ENCODE data around the gene GXYLT1.
"Not testable (repeated sequence)": the region's sequence is repeated elsewhere in the genome, so short reads cannot be mapped to it uniquely, and the experiment has no call there.

Gene GXYLT1

DNA sequence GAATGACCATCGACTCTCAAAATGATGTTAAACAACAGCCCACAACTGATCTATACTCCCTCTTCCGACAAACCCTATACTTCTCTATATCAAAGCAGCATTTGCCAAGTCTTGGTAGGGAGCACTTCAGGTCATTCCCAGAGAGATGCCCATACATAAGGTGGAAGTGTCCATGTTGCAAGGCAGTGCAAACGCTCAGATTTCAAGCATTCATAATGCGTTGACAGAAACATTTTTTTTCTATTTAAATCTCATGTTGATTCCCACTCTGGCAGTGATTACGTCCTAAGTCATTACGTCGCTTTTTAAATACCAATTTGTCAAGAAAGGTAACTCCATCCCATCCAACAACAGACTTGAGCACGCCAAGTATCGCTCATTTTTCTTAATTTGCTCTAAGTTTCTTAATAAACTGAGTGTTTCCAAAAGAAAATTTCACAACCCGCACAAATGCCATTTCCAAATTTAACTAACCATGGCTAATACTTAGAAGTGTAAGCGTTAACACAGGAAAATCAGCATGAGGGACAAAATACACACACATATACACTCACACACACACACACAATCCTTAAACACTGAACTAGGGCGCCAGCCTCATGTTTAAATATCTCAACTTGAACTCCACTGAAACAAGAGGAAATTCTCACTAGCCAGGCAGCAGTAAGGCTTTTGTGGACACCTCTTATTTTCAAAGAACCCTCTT lies 1.1 kb downstream of the GXYLT1 start:
- DNase-seq: no peak

DNA sequence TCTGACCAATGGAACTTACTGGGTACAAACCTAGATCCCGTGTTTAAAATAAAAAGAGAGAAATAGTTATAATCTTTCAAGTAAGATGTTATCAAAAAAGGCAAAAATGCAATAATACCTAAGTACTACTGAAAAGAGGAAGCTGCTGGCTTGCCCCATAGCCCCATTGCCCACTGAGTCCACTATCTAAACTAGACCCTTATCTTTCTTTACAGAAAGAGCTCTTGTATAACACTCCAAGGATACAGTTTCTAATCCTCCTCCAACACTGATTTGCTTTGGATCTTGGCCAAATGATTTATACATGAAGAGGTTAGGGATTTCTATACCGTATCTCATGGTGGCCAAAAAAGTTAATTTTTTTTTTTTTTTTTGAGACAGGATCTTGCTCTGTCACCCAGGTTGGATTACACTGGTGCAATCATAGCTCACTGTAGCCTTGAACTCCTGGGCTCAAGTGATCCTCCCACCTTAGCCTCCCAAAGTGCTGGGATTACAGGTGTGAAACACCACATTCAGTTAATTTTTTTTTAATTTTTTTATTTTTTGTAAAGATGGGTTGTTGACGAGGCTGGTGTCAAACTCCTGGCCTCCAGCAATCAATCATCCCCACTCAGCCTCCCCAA lies 2.6 kb downstream of the GXYLT1 start:
- DNase-seq: no peak

DNA sequence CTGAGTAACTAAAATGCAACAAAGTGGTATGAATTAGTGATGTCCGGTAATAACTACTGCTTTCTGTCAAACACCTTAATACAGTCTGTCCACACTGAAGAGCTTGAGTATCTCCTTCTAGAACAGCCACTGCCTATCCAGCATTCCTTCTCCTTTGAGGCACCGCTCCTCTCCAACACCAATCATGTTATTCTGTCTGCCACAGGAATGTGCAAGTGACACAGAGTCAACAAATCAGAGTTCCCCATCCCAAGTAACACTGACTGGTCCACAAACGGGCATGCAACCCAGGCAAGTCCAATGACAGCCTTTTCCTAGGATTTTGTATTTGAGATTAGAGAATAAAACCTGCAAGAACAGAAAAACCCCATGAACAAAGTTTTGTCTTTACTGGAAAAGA lies 3.8 kb downstream of the GXYLT1 start:
- no peak for DNase-seq

DNA sequence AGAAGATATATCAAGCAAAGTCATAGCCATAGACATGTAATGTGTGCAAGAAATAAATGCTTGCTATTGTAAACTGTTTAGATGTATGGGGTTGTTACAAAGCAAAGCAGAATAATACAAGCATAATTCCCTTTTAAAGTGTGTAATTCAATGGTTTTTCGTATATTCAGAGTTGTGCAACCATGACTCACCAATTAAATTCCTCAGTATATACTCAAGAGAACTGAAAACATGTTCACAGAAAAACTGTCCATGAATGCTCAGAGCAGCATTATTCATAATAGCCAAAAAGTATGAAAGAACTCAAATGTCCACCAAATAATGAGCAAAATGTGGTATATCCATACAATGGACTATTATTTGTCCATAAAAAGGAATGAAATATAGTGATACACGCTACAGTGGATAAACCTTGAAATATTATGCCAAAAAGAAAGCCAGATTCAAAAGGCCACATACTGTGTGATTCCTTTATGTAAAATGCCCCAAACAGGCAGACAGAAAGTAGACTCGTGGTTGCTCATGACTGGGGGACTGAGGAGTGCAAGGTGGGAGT lies 9.3 kb downstream of the GXYLT1 start:
- no peak for DNase-seq

DNA sequence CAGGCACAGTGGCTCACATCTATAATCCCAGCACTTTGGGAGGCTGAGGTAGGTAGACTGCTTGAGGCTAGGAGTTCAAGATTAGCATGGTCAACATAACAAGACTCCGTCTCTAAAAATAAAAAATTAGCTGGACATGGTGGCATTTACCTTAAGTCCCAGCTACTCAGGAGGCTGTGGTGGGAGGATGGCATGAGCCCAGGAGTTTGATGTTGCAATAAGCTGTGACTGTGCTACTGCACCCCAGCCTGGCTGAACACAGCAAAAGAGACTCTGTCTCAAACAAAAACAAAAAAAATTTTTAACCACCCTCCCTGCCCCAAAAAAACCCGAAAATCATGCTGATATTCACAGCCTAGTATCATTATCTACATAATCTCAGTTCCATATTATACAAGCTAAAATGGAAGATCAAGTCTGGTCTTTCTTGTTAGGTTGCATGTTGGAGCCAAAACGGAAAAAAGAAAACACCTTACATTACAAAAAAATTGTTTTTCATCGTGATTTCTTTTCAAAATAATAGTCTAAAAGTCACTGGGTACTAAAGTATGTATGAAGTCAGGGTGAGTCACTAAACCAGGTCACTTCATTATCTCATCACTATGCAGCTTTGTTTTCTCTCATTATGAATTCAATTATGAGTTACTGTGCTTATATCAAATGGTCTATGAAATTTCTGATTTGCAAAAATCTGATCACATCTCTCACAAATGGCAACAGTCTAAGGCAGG lies 13.8 kb downstream of the GXYLT1 start:
- no peak for DNase-seq

DNA sequence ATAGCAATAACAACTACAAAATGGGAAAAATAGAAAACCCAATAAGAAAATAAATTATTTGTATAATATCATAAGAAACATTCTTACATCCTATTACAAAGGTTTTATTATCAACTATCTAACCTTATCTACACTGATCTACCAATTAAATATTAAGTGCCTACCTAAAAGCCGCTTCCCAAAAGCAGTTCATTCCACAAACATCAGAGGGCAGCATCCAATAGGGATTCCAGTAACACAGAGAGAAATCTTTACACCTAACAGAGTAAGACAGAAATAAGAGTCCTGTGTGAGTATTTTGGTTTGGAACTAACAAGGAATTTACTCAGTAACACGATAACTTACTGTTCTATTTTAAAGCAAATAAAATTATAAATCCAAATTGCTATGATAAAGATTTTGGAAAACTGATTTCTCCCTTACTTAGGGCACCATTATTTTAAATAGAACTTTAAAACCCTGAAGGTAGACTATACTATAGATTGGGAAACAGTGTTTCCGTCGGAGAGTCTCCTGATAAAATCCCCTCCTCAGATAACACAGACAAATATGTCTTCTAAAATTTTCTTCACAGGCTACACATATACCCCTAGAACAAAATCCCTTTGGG lies 15.0 kb downstream of the GXYLT1 start:
- DNase-seq: no peak

DNA sequence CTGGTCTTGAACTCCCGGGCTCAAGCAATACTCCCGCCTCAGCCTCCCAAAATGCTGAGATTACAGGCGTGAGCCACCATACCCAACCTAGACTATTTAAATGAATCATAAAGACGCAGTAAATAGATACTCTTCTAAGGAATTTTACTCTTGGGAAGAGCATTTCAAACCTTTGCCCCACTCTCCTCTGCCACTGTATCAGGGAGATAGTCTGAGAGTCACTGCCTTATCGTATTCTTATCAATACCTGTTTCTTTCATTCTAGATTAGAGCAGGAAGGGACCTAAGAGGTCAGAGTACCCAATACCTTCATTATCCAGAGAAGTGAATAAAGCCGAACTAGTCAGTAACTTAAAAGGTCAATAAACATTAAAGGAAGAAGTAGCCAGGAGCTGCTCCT lies 15.8 kb downstream of the GXYLT1 start:
- DNase-seq: no peak

DNA sequence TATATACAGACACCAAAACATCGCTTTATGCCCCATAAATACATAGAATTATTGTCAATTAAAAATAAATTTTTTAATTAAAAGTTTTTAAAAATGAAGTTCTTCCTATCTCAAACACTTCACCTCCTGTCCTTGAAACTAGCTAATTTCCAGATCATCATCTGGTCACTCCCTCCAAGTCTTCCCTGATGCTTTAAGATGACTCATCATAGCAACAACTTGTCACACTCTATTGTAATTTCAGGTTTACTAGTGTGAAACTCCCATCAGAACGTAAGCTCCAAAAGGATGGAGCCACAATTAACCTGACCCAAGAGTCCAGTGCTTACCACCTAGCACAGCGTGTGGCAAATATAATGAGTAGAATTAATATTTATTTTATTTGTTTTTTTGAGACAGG lies 16.3 kb downstream of the GXYLT1 start:
- DNase-seq: no peak

DNA sequence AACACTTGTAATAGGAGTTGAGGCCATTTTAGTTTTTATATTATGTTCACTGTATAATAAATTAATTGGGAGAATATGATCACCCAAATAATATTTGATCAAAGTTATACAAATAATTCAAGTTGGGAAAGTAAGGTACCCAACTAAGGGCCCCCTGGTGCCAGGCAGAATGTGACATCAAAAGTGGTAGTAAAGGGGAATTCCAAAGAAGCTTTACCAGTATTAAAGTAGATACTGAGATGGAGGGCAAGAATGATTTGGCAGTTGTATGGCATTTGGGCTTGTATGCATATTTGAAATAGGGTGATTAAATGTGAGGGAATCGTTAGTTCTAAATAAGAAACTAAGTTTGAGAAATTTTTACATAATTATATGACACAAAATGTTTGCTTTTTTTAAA lies 17.7 kb downstream of the GXYLT1 start:
- DNase-seq: no peak

DNA sequence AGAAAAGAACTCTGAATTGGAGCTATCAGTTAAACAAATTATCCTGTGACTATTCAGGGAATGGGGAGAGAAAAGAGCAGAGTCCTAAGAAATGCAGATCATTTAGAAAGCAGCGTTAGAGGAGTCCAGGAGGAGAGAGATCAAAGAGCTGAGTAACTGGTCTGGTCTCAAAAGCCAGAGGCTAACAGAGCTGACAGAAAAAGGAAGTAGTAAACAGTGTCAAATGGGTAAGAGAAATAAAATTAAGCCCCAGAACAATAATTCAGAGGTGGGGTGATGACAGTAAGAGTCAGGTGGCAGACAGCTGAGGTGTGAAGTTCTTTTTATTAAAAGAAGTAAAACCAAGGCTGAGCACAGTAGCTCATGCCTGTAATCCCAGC lies 19.3 kb downstream of the GXYLT1 start:
- no peak for DNase-seq

DNA sequence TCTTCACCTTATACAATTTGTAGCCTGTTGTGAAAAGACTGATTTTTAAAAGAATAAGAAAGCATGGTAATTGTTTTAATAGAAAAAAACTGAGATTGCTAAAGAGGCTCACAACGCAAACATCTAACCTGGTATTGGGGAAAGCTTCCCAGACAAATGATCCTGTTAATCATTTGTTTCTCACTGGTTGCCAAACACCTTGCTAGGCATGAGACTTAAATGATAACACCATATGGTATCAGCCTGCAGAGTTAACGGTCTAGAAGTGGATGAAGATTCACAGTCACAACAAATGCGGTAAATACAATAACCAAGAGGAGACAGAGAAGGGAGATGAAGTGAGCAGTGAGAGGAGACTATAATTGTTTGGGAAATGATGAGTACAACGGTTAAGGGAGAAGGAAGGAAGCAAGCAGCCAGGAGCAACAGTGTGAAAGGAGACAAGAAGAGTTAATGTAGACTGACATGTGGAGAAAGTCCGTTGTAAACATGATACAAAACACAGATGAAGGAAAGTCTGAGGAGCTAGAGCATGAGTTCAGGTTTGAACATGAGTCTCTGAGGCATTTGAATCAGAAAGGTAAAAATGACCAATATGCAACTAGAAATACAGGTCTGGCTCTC lies 19.8 kb downstream of the GXYLT1 start:
- DNase-seq: no peak

DNA sequence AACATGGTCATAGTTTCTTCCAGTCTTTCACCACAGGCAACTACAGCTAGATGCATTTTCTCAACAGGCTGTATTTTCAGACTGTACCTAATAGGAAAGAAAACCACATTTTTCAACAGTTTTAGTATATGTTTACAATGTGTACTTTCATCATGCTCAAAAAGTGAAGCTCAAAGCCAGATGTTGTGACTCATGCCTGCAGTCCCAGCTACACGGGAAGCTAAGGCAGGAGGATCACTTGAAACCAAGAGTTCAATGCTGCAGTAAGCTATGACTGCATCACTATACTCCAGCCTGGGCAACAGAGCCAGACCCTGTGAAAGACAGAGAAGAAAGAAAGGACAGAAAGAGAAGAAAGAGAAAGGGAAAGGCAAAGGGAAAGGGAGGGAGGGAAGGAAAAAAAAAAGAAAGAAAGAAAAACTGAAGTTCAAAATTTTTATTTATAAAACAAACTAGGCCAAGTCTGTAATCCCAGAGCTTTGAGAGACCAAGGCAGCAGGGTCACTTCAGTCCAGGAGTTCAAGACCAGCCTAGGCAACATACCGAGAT lies 25.5 kb downstream of the GXYLT1 start:
- no peak for DNase-seq

DNA sequence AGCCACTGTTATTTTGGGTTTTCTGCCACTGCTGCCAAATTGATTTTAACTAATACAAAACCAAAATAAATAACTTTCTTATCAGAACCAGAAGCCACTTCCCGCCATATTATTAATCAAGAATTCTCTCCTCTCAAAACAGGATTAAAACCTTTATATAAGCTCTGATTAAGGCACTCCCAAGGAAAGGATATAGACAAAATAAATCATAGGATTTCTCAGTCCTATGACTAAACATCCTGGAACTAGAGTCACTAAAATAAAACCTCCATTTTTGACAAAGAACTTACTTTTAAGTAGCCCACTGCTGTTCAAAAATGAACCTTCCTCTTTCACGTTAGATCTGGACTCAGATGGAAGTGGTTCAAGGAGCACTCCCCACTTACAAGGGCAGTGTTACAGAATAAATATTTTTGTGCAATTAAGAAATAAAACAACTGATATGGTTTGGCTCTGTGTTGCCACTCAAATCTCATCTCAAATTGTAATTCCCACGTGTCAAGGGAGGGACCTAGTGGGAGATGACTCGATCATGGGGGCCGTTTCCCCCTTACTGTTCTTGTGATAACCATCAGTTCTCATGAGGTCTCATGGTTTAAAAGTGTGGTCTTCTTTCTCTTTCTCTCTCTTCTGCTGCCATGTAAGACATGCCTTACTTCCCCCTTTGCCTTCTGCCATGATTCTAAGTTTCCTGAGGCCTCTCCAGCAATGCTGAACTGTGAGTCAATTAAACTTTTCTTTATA lies 26.4 kb downstream of the GXYLT1 start:
- no peak for DNase-seq

DNA sequence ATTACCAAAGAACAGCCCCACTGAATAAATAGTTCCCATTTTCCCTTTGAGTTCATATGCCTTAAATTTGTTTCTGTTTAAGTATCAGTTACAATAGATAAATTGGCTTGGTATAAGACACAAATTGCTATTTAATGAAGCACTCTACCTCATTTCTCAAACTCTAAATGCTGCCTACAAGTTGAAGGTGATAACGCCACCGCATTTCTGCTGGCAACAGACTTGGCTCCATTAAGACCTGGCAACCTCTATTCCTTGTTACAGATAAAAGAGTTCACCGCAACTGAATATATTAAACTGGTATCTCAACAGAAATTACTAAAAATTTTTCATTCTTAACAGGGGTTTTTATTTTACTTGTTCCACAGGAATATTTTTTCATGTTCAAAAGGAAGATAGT lies 35.6 kb downstream of the GXYLT1 start:
- no peak for DNase-seq

DNA sequence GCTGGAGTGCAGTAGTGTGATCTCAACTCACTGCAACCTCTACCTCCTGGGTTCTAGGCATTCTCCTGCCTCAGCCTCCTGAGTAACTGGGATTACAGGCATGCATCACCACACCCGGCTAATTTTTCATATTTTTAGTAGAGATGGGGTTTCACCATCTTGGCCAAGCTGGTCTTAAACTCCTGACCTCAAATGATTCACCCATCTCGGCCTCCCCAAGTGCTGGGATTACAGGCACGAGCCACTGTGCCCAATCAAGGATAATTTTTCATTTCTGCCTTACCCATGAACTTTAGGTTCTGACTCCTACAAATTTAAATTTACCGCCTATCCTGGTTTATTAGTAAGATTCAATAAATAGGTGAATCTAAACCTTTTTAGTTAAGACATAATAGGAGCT lies 37.9 kb downstream of the GXYLT1 start:
- DNase-seq: not testable (repeated sequence)

DNA sequence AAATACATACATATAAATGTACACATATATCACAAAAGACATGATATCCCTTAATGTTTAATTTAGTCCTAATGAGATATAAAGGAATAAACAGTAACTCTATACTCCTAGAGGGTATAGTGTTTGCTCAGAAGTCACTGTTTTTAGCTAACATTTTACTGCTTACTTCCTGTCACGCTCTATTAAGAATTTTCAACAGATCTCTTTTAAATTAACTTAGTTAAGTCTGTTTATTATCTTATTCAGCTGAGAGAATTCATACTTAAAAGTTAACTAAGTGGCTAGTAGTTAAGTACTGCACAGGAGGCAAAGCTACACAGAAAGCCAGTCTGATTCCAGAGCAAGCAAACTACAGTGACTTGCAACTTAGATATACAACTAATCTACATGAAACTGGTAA lies 39.9 kb downstream of the GXYLT1 start:
- no peak for DNase-seq

DNA sequence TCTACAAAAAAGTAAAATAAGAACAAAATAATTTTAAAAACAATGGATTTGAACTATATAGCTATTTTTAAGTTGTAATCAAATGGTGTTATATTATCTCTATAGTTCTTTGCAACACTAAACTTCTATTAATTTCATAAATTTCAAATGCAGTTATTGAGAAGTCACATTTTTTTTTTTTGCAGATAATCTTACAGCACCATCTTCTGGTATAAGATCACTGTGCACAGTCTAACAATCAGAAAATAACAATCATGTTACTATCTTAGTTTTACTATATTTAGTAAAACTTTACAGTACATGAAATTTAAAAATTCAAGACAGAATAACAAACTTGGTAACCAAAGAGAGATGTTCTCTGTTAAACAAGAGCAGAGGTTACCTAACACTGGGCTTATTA lies 40.6 kb downstream of the GXYLT1 start:
- DNase-seq: no peak

DNA sequence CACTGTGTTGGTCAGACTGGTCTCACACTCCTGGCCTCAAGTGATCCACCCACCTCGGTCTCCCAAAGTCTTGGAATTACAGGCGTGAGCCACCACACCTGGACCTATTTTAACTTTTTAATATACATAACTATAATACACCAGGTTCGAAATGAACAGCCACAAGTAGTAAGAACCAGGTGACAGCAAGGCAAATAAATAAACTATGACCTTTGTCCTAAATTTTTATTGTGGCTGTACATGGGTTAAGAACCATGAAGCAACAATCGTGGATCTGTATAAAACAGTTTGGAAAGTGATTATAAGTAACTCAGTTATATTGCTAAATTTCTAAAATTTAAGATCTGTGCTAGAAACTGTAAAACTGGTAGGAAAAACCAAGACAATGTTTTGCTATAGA lies 41.5 kb downstream of the GXYLT1 start:
- DNase-seq: no peak

DNA sequence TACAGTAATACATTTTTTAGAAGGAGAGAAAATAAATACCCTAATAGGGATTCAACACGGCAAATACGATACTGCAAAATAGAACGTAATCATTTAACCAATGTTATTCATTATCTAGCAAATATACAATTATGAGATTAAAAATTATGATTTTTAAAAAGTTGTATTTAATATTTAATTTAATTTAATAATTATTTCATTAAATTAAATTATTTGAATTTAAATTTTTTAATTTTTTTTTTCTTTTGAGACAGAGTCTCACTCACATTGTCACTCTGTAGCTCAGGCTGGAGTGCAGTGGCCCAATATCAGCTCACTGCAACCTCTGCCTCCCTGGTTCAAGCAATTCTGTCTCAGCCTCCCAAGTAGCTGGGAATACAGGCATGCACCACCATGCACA lies 42.0 kb downstream of the GXYLT1 start:
- no peak for DNase-seq

DNA sequence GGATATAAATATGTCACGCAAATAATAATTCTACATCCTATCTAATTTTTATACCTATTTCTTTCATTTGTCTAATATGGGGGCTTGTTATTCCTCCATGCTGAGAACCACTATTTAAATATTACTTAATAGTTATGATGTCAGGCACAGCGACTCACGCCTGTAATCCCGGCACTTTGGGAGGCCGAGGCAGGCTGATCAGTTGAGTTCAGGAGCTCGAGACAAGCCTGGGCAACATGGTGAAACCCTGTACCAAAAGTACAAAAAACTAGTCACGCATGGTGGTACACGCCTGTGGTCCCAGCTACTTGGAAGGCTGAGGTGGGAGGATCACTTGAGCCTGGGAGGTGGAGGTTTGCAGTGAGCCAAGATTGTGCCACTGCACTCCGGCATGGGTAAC lies 45.2 kb downstream of the GXYLT1 start:
- DNase-seq: no peak

DNA sequence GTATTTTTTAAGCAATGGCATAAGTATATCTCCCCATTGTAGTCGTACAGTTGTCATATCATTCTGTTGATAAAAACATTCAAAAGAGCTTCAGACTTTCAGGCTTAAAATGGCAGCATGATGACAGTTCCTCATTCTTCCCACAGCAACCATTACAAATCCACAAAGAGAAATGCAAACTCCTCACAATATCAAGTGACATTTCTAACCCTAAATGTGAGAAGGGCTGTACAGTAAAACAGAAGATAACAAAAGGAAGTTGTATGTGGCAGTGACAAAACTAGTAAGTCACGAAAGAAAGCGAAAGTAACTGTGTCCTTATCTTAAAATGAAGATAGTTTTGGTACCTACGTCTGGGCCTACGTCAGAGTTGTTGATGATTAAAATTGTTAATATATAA lies 46.7 kb downstream of the GXYLT1 start:
- no peak for DNase-seq

DNA sequence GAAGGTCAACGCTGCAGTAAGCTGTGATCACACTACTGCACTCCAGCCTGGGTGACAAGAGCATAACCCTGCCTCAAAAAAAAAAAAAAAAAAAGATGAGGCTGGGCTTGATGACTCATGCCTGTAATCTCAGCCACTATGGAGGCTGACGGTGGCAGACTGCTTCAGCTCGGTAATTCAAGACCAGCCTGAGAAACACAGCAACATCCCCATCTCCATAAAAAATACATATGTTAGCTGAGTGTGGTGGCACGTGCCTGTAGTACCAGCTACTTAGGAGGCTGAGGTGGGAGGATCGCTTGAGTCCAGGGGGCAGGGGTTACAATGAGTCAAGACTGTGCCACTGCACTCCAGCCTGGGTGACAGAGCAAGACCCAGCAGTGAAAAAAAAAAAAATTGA lies 50.4 kb downstream of the GXYLT1 start:
- peak in 1 of 4 experiments; percentile 2 for DNase-seq

Measured in activated naive CD4-positive, alpha-beta T cell (primary cell).